Loucy (cell line): ENCODE measurements around the gene FLT1.

Source experiments
- H2AFZ ChIP-seq: fragments of 200-600 bp; sonication (generic); 2 replicates; pipeline ENCODE4 v1.6.0; 2016; ENCODE audit warnings: antibody characterized with exemption, mild to moderate bottlenecking, low read length, moderate library complexity
- H3F3A ChIP-seq: fragments of 200-600 bp; 2 replicates; pipeline ENCODE4 v1.6.0; 2016; ENCODE audit warnings: antibody characterized with exemption, low read depth, mild to moderate bottlenecking
- H3K27me3 ChIP-seq: fragments of 200-600 bp; sonication (generic); 2 replicates; pipeline ENCODE4 v1.6.1; 2014; ENCODE audit warnings: low read length, mild to moderate bottlenecking; ENCODE audit not compliant: insufficient read depth, poor library complexity, severe bottlenecking
- H3K36me3 ChIP-seq: fragments of 200-600 bp; sonication (generic); 2 replicates; pipeline ENCODE4 v1.6.1; 2016; ENCODE audit warnings: low read length; ENCODE audit not compliant: insufficient read depth
- H3K4me1 ChIP-seq: fragments of 200-600 bp; sonication (generic); 2 replicates; pipeline ENCODE4 v1.5.1; 2014; ENCODE audit warnings: low read length, mild to moderate bottlenecking; ENCODE audit not compliant: insufficient read depth, poor library complexity, severe bottlenecking
- H3K4me2 ChIP-seq: fragments of 200-600 bp; sonication (generic); 2 replicates; pipeline ENCODE4 v1.6.0; 2014; ENCODE audit warnings: antibody characterized with exemption, low read length, low read depth, mild to moderate bottlenecking; ENCODE audit not compliant: poor library complexity, severe bottlenecking
- H3K4me3 ChIP-seq: fragments of 200-600 bp; sonication (generic); 2 replicates; pipeline ENCODE4 v1.5.1; 2014; ENCODE audit warnings: low read length, mild to moderate bottlenecking, mixed read lengths; ENCODE audit not compliant: poor library complexity, severe bottlenecking
- H3K79me2 ChIP-seq: fragments of 200-600 bp; sonication (generic); 2 replicates; pipeline ENCODE4 v1.6.1; 2014; ENCODE audit warnings: low read length; ENCODE audit not compliant: insufficient read depth
- H3K9ac ChIP-seq: fragments of 200-600 bp; sonication (generic); 2 replicates; pipeline ENCODE4 v1.6.0; 2014; ENCODE audit warnings: mild to moderate bottlenecking, low read depth, low read length, moderate library complexity; ENCODE audit not compliant: poor library complexity, severe bottlenecking
- H3K9me2 ChIP-seq: fragments of 200-600 bp; sonication (generic); replicated peaks from 2 replicates; pipeline ENCODE4 v1.6.1; 2016; ENCODE audit warnings: low read depth, low read length, mixed read lengths
- H3K9me3 ChIP-seq: fragments of 200-600 bp; sonication (generic); 2 replicates; pipeline ENCODE4 v1.6.1; 2014; ENCODE audit warnings: mild to moderate bottlenecking, antibody characterized with exemption, low read length, low read depth; ENCODE audit not compliant: insufficient read depth
- H4K20me1 ChIP-seq: fragments of 200-600 bp; sonication (generic); 2 replicates; pipeline ENCODE4 v1.6.0; 2014; ENCODE audit warnings: antibody characterized with exemption, low read length, mild to moderate bottlenecking; ENCODE audit not compliant: insufficient read depth, poor library complexity, severe bottlenecking
- EZH2phosphoT487 ChIP-seq: fragments of 200-600 bp; IDR thresholded peaks from 2 replicates; pipeline ENCODE4 v1.6.1; 2018; ENCODE audit warnings: antibody characterized with exemption, mild to moderate bottlenecking, moderate library complexity, borderline replicate concordance
- TF ChIP-seq, protein P1 (sequence below): fragments of 200-600 bp; sonication (generic); conservative IDR thresholded peaks from 2 replicates; pipeline ENCODE4 v1.5.1; 2014; ENCODE audit warnings: mild to moderate bottlenecking, antibody characterized with exemption, low read length

FLT1 gene

DNA sequence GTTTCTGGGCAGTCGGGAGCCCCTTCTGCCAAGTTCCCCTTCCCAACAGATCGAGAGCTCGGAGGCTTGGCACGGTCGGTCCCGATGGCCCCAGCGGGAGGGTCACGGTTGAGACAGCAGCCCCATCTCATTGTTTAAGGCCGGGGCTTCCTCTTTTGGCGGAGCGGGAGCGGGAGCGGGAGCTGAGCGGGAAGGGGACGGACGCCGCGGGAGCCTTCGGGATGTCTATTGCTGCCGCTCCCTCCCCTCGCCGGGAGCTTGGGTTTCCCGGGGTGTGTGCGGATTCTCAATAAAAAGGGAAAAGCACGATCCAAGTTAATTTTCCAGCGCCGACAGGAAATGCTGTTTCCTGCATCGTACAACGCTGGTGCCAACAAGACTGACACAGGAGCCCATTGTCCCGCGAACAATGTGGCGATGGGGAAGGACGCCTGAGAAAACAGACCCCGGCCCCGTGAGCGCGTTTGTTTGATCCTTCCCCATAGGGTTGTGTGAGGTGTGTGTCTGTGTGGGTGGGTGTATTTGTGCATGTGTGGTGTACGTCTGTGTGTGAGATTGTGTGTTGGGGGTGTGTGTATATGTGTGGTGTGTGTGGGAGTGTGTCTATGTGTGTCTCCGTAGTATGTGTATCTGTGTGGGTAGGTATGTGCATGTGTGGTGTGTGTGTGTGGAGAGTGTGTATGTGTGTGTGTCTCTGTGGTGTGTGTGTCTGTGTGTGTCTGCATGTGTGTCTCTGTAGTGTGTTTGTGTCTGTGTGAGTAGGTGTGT lies 36.3 kb upstream of the FLT1 start:
- Histone ChIP-seq H3F3A (0 out of 2 replicates have a peak, but pooled peaks cover 3% of the 10 kb centered on the region), H3K9me2 (no peaks in the 10 kb centered on the region), H4K20me1 (no peaks in the 10 kb centered on the region), H3K9ac (no peak overlapping the region), H3K4me3 (no peak overlapping the region), H3K9me3 (peaks cover 6% of the 10 kb centered on the region; the same call in 1 of the 2 replicates), H3K27me3 (no peaks in the 10 kb centered on the region), H3K4me2 (no peak overlapping the region), H3K79me2 (no peaks in the 10 kb centered on the region), H3K4me1 (peaks cover 26% of the 10 kb centered on the region), H2AFZ (no peak overlapping the region), H3K36me3 (no peaks in the 10 kb centered on the region)
- no peak for TF ChIP-seq EZH2phosphoT487
- TF ChIP-seq, protein P1, sequence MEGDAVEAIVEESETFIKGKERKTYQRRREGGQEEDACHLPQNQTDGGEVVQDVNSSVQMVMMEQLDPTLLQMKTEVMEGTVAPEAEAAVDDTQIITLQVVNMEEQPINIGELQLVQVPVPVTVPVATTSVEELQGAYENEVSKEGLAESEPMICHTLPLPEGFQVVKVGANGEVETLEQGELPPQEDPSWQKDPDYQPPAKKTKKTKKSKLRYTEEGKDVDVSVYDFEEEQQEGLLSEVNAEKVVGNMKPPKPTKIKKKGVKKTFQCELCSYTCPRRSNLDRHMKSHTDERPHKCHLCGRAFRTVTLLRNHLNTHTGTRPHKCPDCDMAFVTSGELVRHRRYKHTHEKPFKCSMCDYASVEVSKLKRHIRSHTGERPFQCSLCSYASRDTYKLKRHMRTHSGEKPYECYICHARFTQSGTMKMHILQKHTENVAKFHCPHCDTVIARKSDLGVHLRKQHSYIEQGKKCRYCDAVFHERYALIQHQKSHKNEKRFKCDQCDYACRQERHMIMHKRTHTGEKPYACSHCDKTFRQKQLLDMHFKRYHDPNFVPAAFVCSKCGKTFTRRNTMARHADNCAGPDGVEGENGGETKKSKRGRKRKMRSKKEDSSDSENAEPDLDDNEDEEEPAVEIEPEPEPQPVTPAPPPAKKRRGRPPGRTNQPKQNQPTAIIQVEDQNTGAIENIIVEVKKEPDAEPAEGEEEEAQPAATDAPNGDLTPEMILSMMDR: no peak

DNA sequence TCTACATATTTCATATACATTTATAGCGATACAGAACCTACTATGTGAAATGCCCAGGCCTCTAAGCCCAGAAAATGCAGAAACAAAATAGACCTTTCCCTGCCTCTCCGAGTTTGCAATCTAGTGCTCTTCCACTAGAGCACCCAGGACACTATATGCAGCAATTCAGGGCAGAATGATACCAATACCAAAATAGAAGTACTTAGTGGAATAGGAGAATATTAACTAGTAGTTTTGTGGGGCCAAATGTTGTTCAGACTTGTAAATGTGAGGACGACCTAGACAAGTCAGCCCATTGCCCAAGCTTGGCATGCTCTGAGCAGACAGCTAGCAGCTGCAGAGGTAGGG lies 35.8 kb upstream of the FLT1 start:
- peaks cover 4% of the 10 kb centered on the region; the same call in 1 of the 2 replicates for H3K9me3 ChIP-seq
- 0 out of 2 replicates have a peak, but pooled peaks cover 3% of the 10 kb centered on the region for H3F3A ChIP-seq
- no peaks in the 10 kb centered on the region for H3K79me2 ChIP-seq
- no peak for TF ChIP-seq EZH2phosphoT487
- TF ChIP-seq, protein P1: no peak
- H3K9ac ChIP-seq: no peak overlapping the region
- no peak overlapping the region for H3K4me3 ChIP-seq
- H3K27me3 ChIP-seq: no peaks in the 10 kb centered on the region
- H3K4me2 ChIP-seq: no peak overlapping the region
- H4K20me1 ChIP-seq: no peaks in the 10 kb centered on the region
- no peak overlapping the region for H2AFZ ChIP-seq
- no peaks in the 10 kb centered on the region for H3K36me3 ChIP-seq
- H3K4me1 ChIP-seq: peaks cover 29% of the 10 kb centered on the region
- H3K9me2 ChIP-seq: no peaks in the 10 kb centered on the region

DNA sequence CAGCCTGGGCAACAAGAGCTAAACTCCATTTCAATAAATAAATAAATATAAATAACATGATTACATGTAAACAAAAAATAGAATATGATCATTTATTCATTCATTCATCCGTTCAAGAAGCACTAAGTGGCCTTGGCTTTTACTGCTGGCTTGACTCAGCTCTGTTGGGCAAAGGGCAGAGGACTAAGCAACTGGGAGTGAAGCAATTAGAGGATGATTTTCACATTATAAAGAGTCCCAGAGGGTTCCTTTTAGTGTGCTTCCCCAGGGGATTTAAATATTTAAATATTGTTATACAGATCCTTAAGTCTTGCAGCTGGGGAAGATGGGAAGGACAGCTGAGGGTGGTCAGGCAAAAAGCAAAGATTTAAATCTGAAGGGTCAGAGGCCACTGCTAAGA lies 34.9 kb upstream of the FLT1 start:
- Histone ChIP-seq H3K36me3 (no peaks in the 10 kb centered on the region), H3K9ac (no peak overlapping the region), H3F3A (0 out of 2 replicates have a peak, but pooled peaks cover 3% of the 10 kb centered on the region), H3K27me3 (no peaks in the 10 kb centered on the region), H3K4me2 (no peak overlapping the region), H3K9me3 (no peaks in the 10 kb centered on the region), H4K20me1 (no peaks in the 10 kb centered on the region), H3K79me2 (no peaks in the 10 kb centered on the region), H2AFZ (no peak overlapping the region), H3K9me2 (no peaks in the 10 kb centered on the region), H3K4me3 (no peak overlapping the region), H3K4me1 (peaks cover 38% of the 10 kb centered on the region)
- TF ChIP-seq, protein P1: no peak
- no peak for TF ChIP-seq EZH2phosphoT487
